A549 (cell line): ENCODE data around the gene ATG5. TPM values are rescaled to one million over a fixed set of nuclear protein-coding genes. Genes with fewer than 3 reads are reported as not detected.

Experiments
- ATAC-seq, 2 experiments: fragments of 200-7000 bp in 1 of 2; fragments of >200 bp in 1 of 2; cut with Nextera tagmentation in 1 of 2; cut with Tn5 transposase in 1 of 2; 3 replicates each; pipeline versions ENCODE4 v1.8.0 to v1.9.1; 2018 to 2020; ENCODE audit warnings: mild to moderate bottlenecking in 1 of 2, moderate library complexity in 1 of 2
- CTCF ChIA-PET: fragments of 300-600 bp; sonication (Branson Sonifier 250); formaldehyde crosslinking; extraction: SDS; loops from one replicate; lab custom pipeline; 2021; ENCODE audit warnings: antibody characterized with exemption, inconsistent platforms; lab: Yijun Ruan, JAX
- POLR2A ChIA-PET: fragments of 350-600 bp; formaldehyde crosslinking; extraction: SDS; loops from one replicate; lab custom pipeline; 2021; ENCODE audit warnings: antibody characterized with exemption, inconsistent platforms; lab: Yijun Ruan, JAX
- DNase-seq, 2 experiments: peaks; one replicate each; pipeline versions ENCODE4 v3.0.0 to v3.0.0-alpha.2; 2011 to 2016; ENCODE audit warnings: low read depth in 1 of 2, low spot score in 1 of 2
- FAIRE-seq: peaks from 2 replicates; lab custom pipeline; 2011; peaks lifted over from hg19 to GRCh38; lab: Jason Lieb, UNC
- H3K27ac ChIP-seq, 2 experiments: fragments of >200 bp; sonication (Bioruptor Twin); formaldehyde crosslinking; 3 replicates each; pipeline ENCODE4 v1.5.1; 2016 to 2017
- H3K4me1 ChIP-seq: fragments of >200 bp; sonication (Bioruptor Twin); formaldehyde crosslinking; 3 replicates; pipeline ENCODE4 v1.6.1; 2016
- H3K4me2 ChIP-seq: fragments of >200 bp; sonication (Bioruptor Twin); formaldehyde crosslinking; 3 replicates; pipeline ENCODE4 v1.6.1; 2016
- H3K4me3 ChIP-seq: fragments of >200 bp; sonication (Bioruptor Twin); formaldehyde crosslinking; 3 replicates; pipeline ENCODE4 v1.5.1; 2016
- H3K9me3 ChIP-seq: fragments of >200 bp; sonication (Bioruptor Twin); formaldehyde crosslinking; 3 replicates; pipeline ENCODE4 v1.6.1; 2016
- CBX8 ChIP-seq: fragments of 200-600 bp; sonication (generic); IDR thresholded peaks from 2 replicates; pipeline ENCODE4 v1.6.1; 2016
- CEBPB ChIP-seq, 2 experiments: fragments of >200 bp in 1 of 2; sonication (Bioruptor Twin) in 1 of 2; formaldehyde crosslinking in 1 of 2; IDR thresholded peaks; 2 replicates each; pipeline ENCODE4 v1.6.1; 2012 to 2016
- GATA3 ChIP-seq: IDR thresholded peaks from 2 replicates; pipeline ENCODE4 v1.6.1; 2012; ENCODE audit warnings: borderline replicate concordance
- HEYL ChIP-seq: fragments of 250-450 bp; sonication (Bioruptor Pico); IDR thresholded peaks from 2 replicates; pipeline ENCODE4 v1.8.0; 2021; ENCODE audit warnings: mild to moderate bottlenecking, moderate library complexity
- HOXA7 ChIP-seq: fragments of 250-450 bp; sonication (Bioruptor Pico); IDR thresholded peaks from 2 replicates; pipeline ENCODE4 v1.5.0; 2020; ENCODE audit warnings: mild to moderate bottlenecking, moderate library complexity
- KDM5A ChIP-seq: fragments of 200-600 bp; sonication (generic); IDR thresholded peaks from 2 replicates; pipeline ENCODE4 v1.6.1; 2016; ENCODE audit warnings: antibody characterized with exemption, mild to moderate bottlenecking
- NR3C1 ChIP-seq: fragments of >200 bp; sonication (Bioruptor Twin); formaldehyde crosslinking; IDR thresholded peaks from 3 replicates; pipeline ENCODE4 v1.6.1; 2017
- RAD21 ChIP-seq, 2 experiments: fragments of >200 bp in 1 of 2; sonication (Bioruptor Twin) in 1 of 2; formaldehyde crosslinking in 1 of 2; IDR thresholded peaks in 1 of 2; conservative IDR thresholded peaks in 1 of 2; 2 replicates in 1 of 2; 3 replicates in 1 of 2; pipeline ENCODE4 v1.6.1; 2012 to 2018; ENCODE audit warnings: inconsistent platforms in 1 of 2
- RFX5 ChIP-seq: fragments of 450-650 bp; IDR thresholded peaks from 2 replicates; pipeline ENCODE4 v1.7.1; 2014; ENCODE audit warnings: antibody characterized with exemption, mild to moderate bottlenecking, moderate library complexity
- SMC3 ChIP-seq: fragments of >200 bp; sonication (Bioruptor Twin); formaldehyde crosslinking; IDR thresholded peaks from 3 replicates; pipeline ENCODE4 v1.6.1; 2018; ENCODE audit warnings: inconsistent platforms
- SREBF2 ChIP-seq: fragments of 450-650 bp; IDR thresholded peaks from 2 replicates; pipeline ENCODE4 v1.6.1; 2014; ENCODE audit warnings: mild to moderate bottlenecking, moderate library complexity
- TFCP2L1 ChIP-seq: fragments of 250-450 bp; sonication (Bioruptor Pico); IDR thresholded peaks from 2 replicates; pipeline ENCODE4 v1.5.0; 2021; ENCODE audit warnings: mild to moderate bottlenecking
- ZFP36 ChIP-seq: fragments of 450-650 bp; IDR thresholded peaks from 2 replicates; pipeline ENCODE4 v1.6.1; 2014; ENCODE audit warnings: borderline replicate concordance; ENCODE audit not compliant: partially characterized antibody
- ZNF302 ChIP-seq: fragments of 250-450 bp; sonication (Bioruptor Pico); IDR thresholded peaks from 2 replicates; pipeline ENCODE4 v1.9.0; 2021; ENCODE audit warnings: inconsistent platforms, mild to moderate bottlenecking, moderate library complexity
- WGBS: methylation state at CpG from one replicate; pipeline ENCODE4 v1.1.6; 2017; ENCODE audit errors: missing lambda C conversion rate; 5-methylcytosine and 5-hydroxymethylcytosine counted together
- polyA plus RNA-seq, 4 experiments: library from polyadenylated mRNA; depleted of rRNA in 3 of 4; stranded (reverse); fragments of >200 nt; fragmentation: RNase III in 1 of 4; extraction: RNeasy Plus Mini Kit Qiagen cat#74134 plus additional on column Dnase treatment in 1 of 4; gene quantifications; 2 replicates in 3 of 4; 3 replicates in 1 of 4; pipeline ENCODE4 v1.2.3, GENCODE V29; 2011 to 2017
- TF ChIP-seq, protein P1 (sequence below): fragments of >200 bp; sonication (Bioruptor Twin); formaldehyde crosslinking; IDR thresholded peaks from 3 replicates; pipeline ENCODE4 v1.5.1; 2016
- TF ChIP-seq, protein P2 (sequence below): fragments of >200 bp; sonication (Bioruptor Twin); formaldehyde crosslinking; IDR thresholded peaks from 3 replicates; pipeline ENCODE4 v1.6.1; 2016

Gene ATG5
- polyA plus RNA-seq, 2 of the 4 experiments (the other 2 are of a cell fraction): 26.6 to 53.5 TPM

DNA sequence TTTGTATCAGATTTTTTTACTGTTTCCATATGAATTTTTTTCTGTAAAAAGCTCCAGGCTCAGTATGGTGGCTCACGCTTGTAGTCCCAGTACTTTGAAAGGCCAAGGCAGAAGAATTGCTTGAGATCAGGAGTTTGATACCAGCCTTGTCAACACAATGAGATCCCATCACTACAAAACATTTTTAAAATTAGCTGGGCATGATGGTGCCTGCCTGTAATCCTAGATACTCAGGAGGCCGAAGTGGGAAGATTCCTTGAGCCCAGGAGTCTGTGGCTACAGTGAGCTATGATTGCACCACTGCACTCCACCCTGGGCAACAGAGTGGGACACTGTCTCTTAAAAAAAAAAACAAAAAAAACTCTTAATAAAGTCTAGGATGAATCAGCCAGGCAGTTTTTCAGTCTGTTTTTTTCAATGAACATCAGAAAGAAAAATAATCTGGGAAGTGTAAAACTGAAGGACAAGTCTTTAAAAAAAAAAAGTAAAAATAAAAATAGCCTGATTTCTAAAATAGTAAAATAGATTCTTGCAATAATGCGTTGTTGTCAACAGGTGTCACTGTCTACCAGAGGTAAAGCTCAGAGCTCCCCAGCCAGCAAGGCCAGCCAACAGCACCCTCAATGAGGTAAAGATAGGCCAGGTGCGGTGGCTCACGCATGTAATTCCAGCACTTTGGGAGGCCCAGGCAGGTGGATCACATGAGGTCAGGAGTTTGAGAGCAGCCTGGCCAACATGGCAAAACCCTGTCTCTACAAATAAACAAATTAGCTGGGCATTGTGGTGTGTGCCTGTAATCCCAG, 9.3 kb upstream of the ATG5 start:
- WGBS: 14% methylated on average over 5 of the region's 5 CpGs
- POLR2A ChIA-PET: interaction anchor here (0.6 to 0.8 kb wide), 2 partner anchors 9 to 779 kb away, joined by 3 read pairs; partner anchors contain the start of gene ATG5
- CTCF ChIA-PET: interaction anchor here (0.6 to 2.0 kb wide), 26 partner anchors 9 to 1036 kb away, joined by 3 to 9 read pairs (median 4); partner anchors contain the start of gene ATG5
- Histone ChIP-seq H3K27ac (no peak overlapping the region), H3K9me3 (no peaks in the 10 kb centered on the region), H3K4me2 (no peak overlapping the region), H3K4me1 (no peaks in the 10 kb centered on the region), H3K4me3 (no peak overlapping the region)
- TF ChIP-seq, protein P1, sequence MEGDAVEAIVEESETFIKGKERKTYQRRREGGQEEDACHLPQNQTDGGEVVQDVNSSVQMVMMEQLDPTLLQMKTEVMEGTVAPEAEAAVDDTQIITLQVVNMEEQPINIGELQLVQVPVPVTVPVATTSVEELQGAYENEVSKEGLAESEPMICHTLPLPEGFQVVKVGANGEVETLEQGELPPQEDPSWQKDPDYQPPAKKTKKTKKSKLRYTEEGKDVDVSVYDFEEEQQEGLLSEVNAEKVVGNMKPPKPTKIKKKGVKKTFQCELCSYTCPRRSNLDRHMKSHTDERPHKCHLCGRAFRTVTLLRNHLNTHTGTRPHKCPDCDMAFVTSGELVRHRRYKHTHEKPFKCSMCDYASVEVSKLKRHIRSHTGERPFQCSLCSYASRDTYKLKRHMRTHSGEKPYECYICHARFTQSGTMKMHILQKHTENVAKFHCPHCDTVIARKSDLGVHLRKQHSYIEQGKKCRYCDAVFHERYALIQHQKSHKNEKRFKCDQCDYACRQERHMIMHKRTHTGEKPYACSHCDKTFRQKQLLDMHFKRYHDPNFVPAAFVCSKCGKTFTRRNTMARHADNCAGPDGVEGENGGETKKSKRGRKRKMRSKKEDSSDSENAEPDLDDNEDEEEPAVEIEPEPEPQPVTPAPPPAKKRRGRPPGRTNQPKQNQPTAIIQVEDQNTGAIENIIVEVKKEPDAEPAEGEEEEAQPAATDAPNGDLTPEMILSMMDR: peak; percentile 64
- TF ChIP-seq RAD21 (conservative IDR thresholded peaks at IDR 0.05 in 1 of 2, IDR thresholded peaks at IDR 0.05 in 1 of 2): peak; percentile 73 to 75
- TF ChIP-seq, protein P2, sequence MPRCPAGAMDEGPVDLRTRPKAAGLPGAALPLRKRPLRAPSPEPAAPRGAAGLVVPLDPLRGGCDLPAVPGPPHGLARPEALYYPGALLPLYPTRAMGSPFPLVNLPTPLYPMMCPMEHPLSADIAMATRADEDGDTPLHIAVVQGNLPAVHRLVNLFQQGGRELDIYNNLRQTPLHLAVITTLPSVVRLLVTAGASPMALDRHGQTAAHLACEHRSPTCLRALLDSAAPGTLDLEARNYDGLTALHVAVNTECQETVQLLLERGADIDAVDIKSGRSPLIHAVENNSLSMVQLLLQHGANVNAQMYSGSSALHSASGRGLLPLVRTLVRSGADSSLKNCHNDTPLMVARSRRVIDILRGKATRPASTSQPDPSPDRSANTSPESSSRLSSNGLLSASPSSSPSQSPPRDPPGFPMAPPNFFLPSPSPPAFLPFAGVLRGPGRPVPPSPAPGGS: no peak
- FAIRE-seq: no peak
- peak; percentile 19 to 47 for DNase-seq
- ATAC-seq: peak; percentile 76 to 77; a peak in 4 of 6 replicates

DNA sequence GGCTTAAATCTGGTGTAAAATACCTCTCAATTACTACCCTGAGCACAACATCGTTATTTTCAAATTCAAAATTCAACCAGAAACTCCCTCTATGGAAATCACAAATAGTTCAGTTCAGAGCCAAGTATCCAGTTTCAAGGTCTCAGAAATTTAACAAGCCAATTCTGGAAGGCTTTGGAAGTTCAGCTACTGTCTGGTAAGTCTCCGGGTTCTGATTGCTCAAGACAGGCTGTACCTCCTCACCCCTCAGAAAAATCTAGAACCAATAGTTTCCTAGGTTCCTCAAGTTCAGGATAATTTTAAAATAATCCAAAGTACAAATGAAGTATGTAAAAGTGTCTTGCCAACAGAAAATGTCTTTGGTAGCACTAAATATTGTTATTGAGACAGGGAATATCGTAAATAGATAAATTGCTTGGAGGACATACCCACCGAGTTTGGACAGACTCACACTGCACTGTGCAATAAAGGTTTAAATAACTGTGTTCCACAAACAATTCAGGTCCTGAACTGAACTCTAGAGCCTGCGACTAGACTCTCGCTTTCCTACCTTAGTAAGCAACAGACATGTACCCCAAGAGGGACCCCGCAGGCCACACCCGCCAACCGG, 729 bp downstream of the ATG5 start:
- Histone ChIP-seq H3K27ac (peak overlapping the region; percentile 93 to 95), H3K4me2 (peak overlapping the region; percentile 82), H3K4me3 (peak overlapping the region; percentile 78), H3K4me1 (peaks cover 12% of the 10 kb centered on the region), H3K9me3 (no peaks in the 10 kb centered on the region)
- WGBS: 2% methylated on average over 9 of the region's 9 CpGs
- ChIA-PET CTCF (interaction anchor here (1.5 to 1.7 kb wide), 2 partner anchors 10 to 15 kb away, joined by 5 to 6 read pairs; no protein-coding TSS in a partner anchor), POLR2A (interaction anchor here (1.0 to 1.4 kb wide), 4 partner anchors 9 to 893 kb away, joined by 3 to 8 read pairs (median 4); no protein-coding TSS in a partner anchor)
- TF ChIP-seq SMC3: no peak
- no peak for TF ChIP-seq HOXA7 (CRISPR knock-in tag)
- TF ChIP-seq TFCP2L1 (CRISPR knock-in tag): no peak
- TF ChIP-seq, protein P1: no peak
- no peak for TF ChIP-seq CBX8
- no peak for TF ChIP-seq CEBPB (IDR thresholded peaks at IDR 0.05)
- no peak for TF ChIP-seq SREBF2
- TF ChIP-seq ZFP36: no peak
- TF ChIP-seq RFX5: no peak
- TF ChIP-seq GATA3: no peak
- TF ChIP-seq HEYL (CRISPR knock-in tag): no peak
- DNase-seq (no peak), ATAC-seq (peak in 1 of 2 experiments; percentile 51; a peak in 2 of 6 replicates), FAIRE-seq (no peak)

DNA sequence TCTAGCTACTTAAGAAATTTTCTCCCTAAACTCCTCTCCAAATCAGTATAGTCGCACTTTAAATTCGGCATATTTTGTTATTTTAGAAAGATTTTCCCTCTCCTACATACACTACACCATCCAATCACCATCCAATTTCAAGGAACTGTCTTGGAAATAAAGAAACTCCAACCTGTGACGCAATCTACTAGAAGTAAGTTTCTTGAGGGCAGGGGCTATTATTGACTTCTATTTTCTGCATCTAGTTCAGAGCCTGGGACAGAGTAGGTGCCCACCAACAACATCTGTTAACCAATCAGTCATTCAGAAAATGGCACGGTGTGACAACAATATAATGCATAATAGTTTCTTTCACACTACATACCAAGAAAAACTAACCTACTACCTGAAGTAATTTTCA, 3.6 kb downstream of the ATG5 start:
- TF ChIP-seq ZNF302 (CRISPR knock-in tag) (no peak), KDM5A (no peak), NR3C1 (no peak), CEBPB (IDR thresholded peaks at IDR 0.05) (peak in 1 of 2 experiments; percentile 12; a peak in 1 of 4 replicates)
- H3K27ac ChIP-seq: no peak overlapping the region
- DNase-seq (no peak), FAIRE-seq (no peak), ATAC-seq (no peak)
- peaks cover 19% of the 10 kb centered on the region for H3K4me1 ChIP-seq
- 95% methylated on average over 4 of the region's 4 CpGs for WGBS
- H3K4me3 ChIP-seq: no peak overlapping the region
- CTCF ChIA-PET: no interaction called here
- H3K4me2 ChIP-seq: no peak overlapping the region
- POLR2A ChIA-PET: no interaction called here
- H3K9me3 ChIP-seq: no peaks in the 10 kb centered on the region
